Hematopoietic multipotent progenitor cell treated with erythropoietin and hydrocortisone succinate and interleukin-3 and kit ligand, for 6 days (in vitro differentiated cells): ENCODE measurements around the gene MYCL.
"Not testable (repeated sequence)": the region's sequence is repeated elsewhere in the genome, so short reads cannot be mapped to it uniquely, and the experiment has no call there.

Experiments
- DNase-seq: peaks from one replicate; pipeline ENCODE4 v3.0.0-alpha.2; 2015

Gene MYCL

GRCh38 chr1:39890273-39890672, 11.4 kb downstream of the MYCL start:
- no peak for DNase-seq

GRCh38 chr1:39886757-39887231, 14.9 kb downstream of the MYCL start:
- no peak for DNase-seq

DNA sequence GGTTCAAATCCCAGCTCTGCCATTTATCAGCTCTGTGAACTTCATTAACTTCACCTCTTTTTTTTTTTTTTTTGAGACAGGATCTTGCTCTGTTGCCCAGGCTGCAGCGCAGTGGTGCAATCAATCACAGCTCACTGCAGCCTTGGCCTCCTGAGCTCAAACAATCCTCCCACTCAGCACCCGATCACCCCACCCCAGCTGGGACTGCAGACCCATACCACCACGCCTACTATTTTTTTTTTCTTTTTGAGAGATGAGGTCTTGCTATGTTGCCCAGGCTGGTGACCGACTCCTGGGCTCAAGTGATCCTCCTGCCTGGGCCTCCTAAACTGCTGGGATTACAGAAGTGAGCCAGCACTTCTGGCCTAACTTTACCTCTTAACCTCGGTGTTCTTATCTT, 16.2 kb downstream of the MYCL start:
- DNase-seq = no peak

DNA sequence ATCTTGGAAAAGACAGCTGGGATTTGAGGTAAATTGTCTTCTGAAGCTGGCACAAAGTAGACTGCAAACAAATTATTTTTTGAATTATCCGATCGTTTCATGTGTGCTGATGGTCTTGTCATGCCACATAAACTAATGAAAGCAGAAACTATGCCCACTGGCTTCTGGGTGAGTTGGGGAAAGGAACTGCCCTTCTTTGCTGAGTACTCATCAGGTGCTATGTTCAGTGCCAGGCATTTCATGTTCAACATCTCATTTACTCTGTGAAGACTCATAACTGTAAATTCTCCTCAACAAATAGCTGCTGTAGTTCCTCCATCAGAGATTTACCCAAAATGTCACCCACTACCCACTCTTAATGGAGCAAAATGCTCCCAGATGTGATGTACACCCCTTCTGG, 19.6 kb downstream of the MYCL start:
- DNase-seq = no peak

GRCh38 chr1:39877980-39878956, 23.4 kb downstream of the MYCL start:
- no peak for DNase-seq

- no peak for DNase-seq
These were observed 24.4 kb downstream of the MYCL start for GRCh38 chr1:39877231-39877778.

GRCh38 chr1:39876144-39876543, 25.6 kb downstream of the MYCL start:
- no peak for DNase-seq

DNA sequence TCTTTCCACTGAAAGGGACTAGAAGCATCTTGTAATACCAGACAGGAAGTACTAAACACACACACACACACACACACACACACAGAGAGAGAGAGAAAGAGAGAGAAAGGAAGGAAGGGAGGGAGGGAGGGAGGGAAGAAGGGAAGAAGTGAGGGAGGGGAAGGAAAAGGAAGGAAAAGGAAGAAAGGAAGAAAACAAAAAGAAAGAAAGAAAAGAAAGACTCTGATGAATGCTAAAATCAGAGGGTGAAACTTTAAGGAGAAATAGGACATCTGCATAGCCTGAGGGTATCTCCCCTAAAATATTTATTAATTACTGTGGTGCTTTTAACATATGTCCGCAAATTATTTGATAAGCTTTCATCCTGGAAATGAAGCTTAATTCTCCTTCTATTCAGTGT, 29.0 kb downstream of the MYCL start:
- no peak for DNase-seq

GRCh38 chr1:39871796-39872195, 29.9 kb downstream of the MYCL start:
- DNase-seq = no peak

- not testable (repeated sequence) for DNase-seq
These were observed 30.7 kb downstream of the MYCL start for GRCh38 chr1:39871043-39871442.

- DNase-seq = not testable (repeated sequence)
These were observed 32.1 kb downstream of the MYCL start for GRCh38 chr1:39869538-39870112.

- DNase-seq = no peak
These were observed 35.0 kb downstream of the MYCL start for GRCh38 chr1:39866767-39867166.

DNA sequence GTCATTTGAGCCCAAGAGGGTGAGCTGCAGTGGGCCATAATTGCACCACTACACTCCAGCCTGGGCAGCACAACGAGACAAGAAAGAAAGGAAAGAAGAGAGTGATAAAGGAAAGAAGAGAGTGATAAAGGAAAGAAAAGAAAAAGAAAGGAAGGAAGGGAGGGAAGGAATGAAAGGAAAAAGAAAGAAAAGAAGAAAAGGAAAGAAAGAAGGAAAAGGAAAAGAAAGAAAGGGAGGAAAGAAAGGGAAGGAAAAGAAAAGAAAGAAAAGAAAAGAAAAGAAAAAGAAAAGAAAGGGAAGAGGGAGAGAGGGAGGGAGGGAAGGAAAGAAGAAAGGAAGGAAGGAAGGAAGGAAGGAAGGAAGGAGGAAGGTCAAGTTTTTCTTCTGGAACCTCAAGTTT, 36.0 kb downstream of the MYCL start:
- DNase-seq = no peak

DNA sequence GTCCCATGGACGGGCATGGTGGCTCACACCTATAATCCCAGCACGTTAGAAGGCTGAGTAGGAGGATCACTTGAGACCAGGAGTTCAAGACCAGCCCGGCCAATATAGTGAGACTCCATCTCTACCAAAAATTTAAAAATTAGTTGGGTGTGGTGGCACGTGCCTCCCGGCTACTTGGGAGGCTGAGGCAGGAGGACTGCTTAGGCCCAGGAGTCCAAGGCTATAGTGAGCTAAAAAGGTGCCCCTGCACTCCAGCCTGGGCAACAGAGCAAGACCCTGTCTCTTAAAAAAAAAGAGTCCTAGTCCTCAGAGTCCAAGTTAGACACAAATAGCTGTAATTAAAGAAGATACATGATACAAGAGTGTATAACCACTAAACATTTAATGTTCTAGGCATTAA, 38.5 kb downstream of the MYCL start:
- no peak for DNase-seq

DNA sequence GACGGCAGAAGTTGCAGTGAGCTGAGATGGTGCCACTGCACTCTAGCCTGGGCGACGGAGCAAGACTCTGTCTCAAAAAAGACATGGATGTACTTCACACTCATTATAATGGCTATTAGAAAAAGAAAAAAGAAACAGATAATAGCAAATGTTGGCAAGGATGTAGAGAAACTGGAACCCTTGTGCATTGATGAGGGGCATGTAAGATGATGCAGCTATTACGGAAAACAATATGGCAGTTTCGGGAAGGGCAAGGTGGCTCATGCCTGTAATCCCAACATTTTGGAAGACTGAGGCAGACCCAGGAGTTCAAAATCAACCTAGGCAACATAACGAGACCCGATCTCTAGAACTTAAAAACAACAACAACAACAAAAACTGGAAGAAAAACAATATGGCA, 40.7 kb downstream of the MYCL start:
- no peak for DNase-seq

- no peak for DNase-seq
These were observed 41.6 kb downstream of the MYCL start for GRCh38 chr1:39859859-39860812.

GRCh38 chr1:39858315-39858714, 43.4 kb downstream of the MYCL start:
- no peak for DNase-seq

GRCh38 chr1:39857126-39857878, 44.4 kb downstream of the MYCL start:
- DNase-seq = no peak

GRCh38 chr1:39854738-39855137, 47.0 kb downstream of the MYCL start:
- DNase-seq = no peak

GRCh38 chr1:39854314-39854713, 47.4 kb downstream of the MYCL start:
- no peak for DNase-seq

- no peak for DNase-seq
These were observed 48.8 kb downstream of the MYCL start for GRCh38 chr1:39852876-39853275.

- no peak for DNase-seq
These were observed 49.4 kb downstream of the MYCL start for GRCh38 chr1:39852214-39852791.
